Fibroblast of mammary gland (primary cell): ENCODE results near the gene ABCG2.

Source experiments
- DNase-seq: peaks from one replicate; pipeline ENCODE4 v3.0.0-alpha.2; 2010; ENCODE audit warnings: low read depth
- H3K4me3 ChIP-seq: 2 replicates; pipeline ENCODE4 v1.5.1; 2011; ENCODE audit warnings: low read depth, mild to moderate bottlenecking, low read length, moderate library complexity; ENCODE audit not compliant: control insufficient read depth
- CTCF ChIP-seq: conservative IDR thresholded peaks from 2 replicates; pipeline ENCODE4 v1.5.1; 2011; ENCODE audit warnings: low read depth, low read length, inconsistent platforms; ENCODE audit not compliant: control insufficient read depth, insufficient read depth

Gene ABCG2

GRCh38 chr4:88196523-88197185 lies 38.2 kb upstream of the ABCG2 start:
- H3K4me3 ChIP-seq = no peak overlapping the region
- DNase-seq = no peak
- TF ChIP-seq CTCF = no peak

GRCh38 chr4:88196013-88196365 lies 37.5 kb upstream of the ABCG2 start:
- H3K4me3 ChIP-seq = no peak overlapping the region
- no peak for DNase-seq
- no peak for TF ChIP-seq CTCF

- TF ChIP-seq CTCF = no peak
- H3K4me3 ChIP-seq = no peak overlapping the region
- no peak for DNase-seq
Measured at GRCh38 chr4:88195328-88196012, 37.0 kb upstream of the ABCG2 start.

- H3K4me3 ChIP-seq = no peak overlapping the region
- DNase-seq = no peak
- no peak for TF ChIP-seq CTCF
Measured at GRCh38 chr4:88191404-88191803, 33.0 kb upstream of the ABCG2 start.

- H3K4me3 ChIP-seq = no peak overlapping the region
- no peak for DNase-seq
- TF ChIP-seq CTCF = no peak
Measured at GRCh38 chr4:88189881-88190585, 31.6 kb upstream of the ABCG2 start.

- TF ChIP-seq CTCF = no peak
- DNase-seq = no peak
- no peak overlapping the region for H3K4me3 ChIP-seq
Measured at GRCh38 chr4:88189418-88189738, 30.9 kb upstream of the ABCG2 start.
